MCF 10A (cell line): ENCODE data around the gene HS6ST3. TPM values are rescaled to one million over a fixed set of nuclear protein-coding genes. Genes with fewer than 3 reads are reported as not detected.

Experiments
- BruUV-seq: library from RNA; stranded (reverse); fragments of 400-500 nt; replicated peaks from 2 replicates; lab custom pipeline; 2021; lab: Mats Ljungman, UMichigan
- CTCF ChIA-PET: fragments of 300-600 bp; sonication (Branson Sonifier 250); formaldehyde crosslinking; extraction: SDS; loops from one replicate; lab custom pipeline; 2021; ENCODE audit warnings: antibody characterized with exemption, inconsistent platforms; lab: Yijun Ruan, JAX
- POLR2A ChIA-PET: fragments of 300-600, 350-650 bp; sonication (Branson Sonifier 250); formaldehyde crosslinking; extraction: SDS; loops from one replicate; lab custom pipeline; 2020; ENCODE audit warnings: antibody characterized with exemption, inconsistent platforms; lab: Yijun Ruan, JAX
- DNase-seq: peaks from one replicate; pipeline ENCODE4 v3.0.0-alpha.2; 2018; ENCODE audit not compliant: unreplicated experiment
- H3K27ac Mint-ChIP-seq: one replicate; pipeline ENCODE4 v1.8.0; 2022; ENCODE audit warnings: mild to moderate bottlenecking, low read depth, mixed read lengths; ENCODE audit not compliant: unreplicated experiment
- H3K27me3 Mint-ChIP-seq: one replicate; pipeline ENCODE4 v1.8.0; 2022; ENCODE audit warnings: mixed read lengths; ENCODE audit not compliant: insufficient read depth, unreplicated experiment
- H3K36me3 Mint-ChIP-seq: one replicate; pipeline ENCODE4 v1.8.0; 2022; ENCODE audit warnings: mild to moderate bottlenecking, moderate library complexity, mixed read lengths; ENCODE audit not compliant: insufficient read depth, unreplicated experiment
- H3K4me1 Mint-ChIP-seq: one replicate; pipeline ENCODE4 v1.8.0; 2022; ENCODE audit warnings: mixed read lengths; ENCODE audit not compliant: insufficient read depth, unreplicated experiment
- H3K4me3 Mint-ChIP-seq: one replicate; pipeline ENCODE4 v1.8.0; 2022; ENCODE audit warnings: mild to moderate bottlenecking, moderate library complexity, mixed read lengths; ENCODE audit not compliant: unreplicated experiment
- H3K9me3 Mint-ChIP-seq: one replicate; pipeline ENCODE4 v1.8.0; 2022; ENCODE audit warnings: mixed read lengths; ENCODE audit not compliant: unreplicated experiment
- CTCF ChIP-seq: fragments of 200-600 bp; IDR thresholded peaks from one replicate; pipeline ENCODE4 v1.8.0; 2022; ENCODE audit warnings: antibody characterized with exemption, mild to moderate bottlenecking; ENCODE audit not compliant: unreplicated experiment
- intact Hi-C: fragments of 100-400 bp; cut with micrococcal nuclease; formaldehyde crosslinking; loops from 2 replicates; pipeline ENCODE4 v1.14.1; 2022
- total RNA-seq: library from RNA; stranded (reverse); gene quantifications from 2 replicates; pipeline ENCODE4 v1.2.3, GENCODE V29; 2022

Gene HS6ST3
- total RNA-seq, 1 experiment from 2014 or later: 0.09 TPM

- Mint-ChIP-seq H3K4me1 (no peaks in the 10 kb centered on the region), H3K27me3 (no peaks in the 10 kb centered on the region), H3K27ac (no peak overlapping the region), H3K9me3 (no peaks in the 10 kb centered on the region), H3K4me3 (no peak overlapping the region), H3K36me3 (no peaks in the 10 kb centered on the region)
- POLR2A ChIA-PET: no interaction called here
- no peak for DNase-seq
- CTCF ChIA-PET: interaction anchor here (1.2 kb wide), 1 partner anchor 12 kb away, joined by 4 read pairs; no protein-coding TSS in a partner anchor
- intact Hi-C loops: no loop called here
- BruUV-seq: no TSS peak
- no peak for TF ChIP-seq CTCF
Measured at GRCh38 chr13:96198038-96198437, 108.1 kb downstream of the HS6ST3 start.

- no TSS peak for BruUV-seq
- intact Hi-C loops: no loop called here
- POLR2A ChIA-PET: no interaction called here
- H3K27ac Mint-ChIP-seq: no peak overlapping the region
- H3K27me3 Mint-ChIP-seq: no peaks in the 10 kb centered on the region
- no peaks in the 10 kb centered on the region for H3K4me1 Mint-ChIP-seq
- no peak for TF ChIP-seq CTCF
- H3K36me3 Mint-ChIP-seq: no peaks in the 10 kb centered on the region
- H3K4me3 Mint-ChIP-seq: no peak overlapping the region
- no peaks in the 10 kb centered on the region for H3K9me3 Mint-ChIP-seq
- no peak for DNase-seq
- CTCF ChIA-PET: interaction anchor here (0.6 to 0.7 kb wide), 2 partner anchors 15 to 18 kb away, joined by 3 read pairs; no protein-coding TSS in a partner anchor
Measured at GRCh38 chr13:96199315-96199714, 109.4 kb downstream of the HS6ST3 start.

- TF ChIP-seq CTCF: no peak
- Mint-ChIP-seq H3K4me1 (no peaks in the 10 kb centered on the region), H3K27me3 (no peaks in the 10 kb centered on the region), H3K27ac (no peak overlapping the region), H3K9me3 (no peaks in the 10 kb centered on the region), H3K36me3 (no peaks in the 10 kb centered on the region), H3K4me3 (no peak overlapping the region)
- DNase-seq: no peak
- intact Hi-C loops: no loop called here
- no TSS peak for BruUV-seq
- POLR2A ChIA-PET: no interaction called here
- CTCF ChIA-PET: interaction anchor here (0.7 kb wide), 1 partner anchor 175 kb away, joined by 3 read pairs; no protein-coding TSS in a partner anchor
Measured at GRCh38 chr13:96200810-96201209, 110.9 kb downstream of the HS6ST3 start.

- Mint-ChIP-seq H3K27me3 (no peaks in the 10 kb centered on the region), H3K27ac (no peak overlapping the region), H3K4me1 (no peaks in the 10 kb centered on the region), H3K36me3 (no peaks in the 10 kb centered on the region), H3K4me3 (no peak overlapping the region), H3K9me3 (peaks cover 6% of the 10 kb centered on the region)
- POLR2A ChIA-PET: no interaction called here
- no TSS peak for BruUV-seq
- no peak for TF ChIP-seq CTCF
- no peak for DNase-seq
- intact Hi-C loops: no loop called here
- CTCF ChIA-PET: no interaction called here
Measured at GRCh38 chr13:96202315-96202714, 112.4 kb downstream of the HS6ST3 start.
